ENCODE data around the gene OR13J1.
A peak's percentile ranks its signal among the peaks of the same experiment; 100 is the strongest.

Gene OR13J1

DNA sequence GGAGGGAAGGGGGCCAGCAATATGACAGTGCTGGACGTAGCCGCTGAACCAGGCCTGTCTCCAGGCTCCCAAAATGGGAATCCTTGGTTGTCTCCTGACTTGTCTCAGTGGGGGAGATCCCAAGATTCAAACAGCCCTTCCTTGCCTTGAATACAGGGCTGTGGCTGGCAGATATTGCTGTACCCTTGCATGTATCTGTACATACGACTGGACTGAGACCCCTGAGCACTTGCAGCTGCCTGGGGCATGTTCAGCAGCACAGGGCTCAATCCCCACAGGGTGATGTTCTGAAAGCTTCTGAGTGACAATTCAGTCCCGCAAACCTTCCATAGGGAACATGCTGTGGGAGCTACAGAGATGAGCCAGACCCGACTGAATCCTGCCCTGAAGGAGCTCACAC is 13.3 kb downstream of the OR13J1 start:
- no peak for DNase-seq

DNA sequence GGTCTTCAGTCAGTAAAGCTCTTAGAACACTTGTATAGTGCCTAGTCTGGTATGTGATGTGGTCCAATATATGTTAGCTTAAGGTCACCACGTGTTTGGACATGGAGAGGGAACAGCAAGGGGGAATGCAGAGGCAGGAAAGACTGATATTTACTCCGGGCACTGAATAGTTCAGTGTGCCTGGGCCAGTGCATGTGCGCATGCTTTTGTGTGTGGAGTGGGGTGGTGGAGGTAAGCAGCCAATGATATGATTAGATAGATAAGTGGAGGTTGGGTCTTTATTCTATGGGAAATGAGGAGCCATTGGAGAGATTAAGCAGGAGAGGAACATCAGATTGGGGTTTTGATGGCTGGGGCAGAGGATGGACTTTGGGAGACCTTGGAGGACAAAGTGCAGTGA is 14.0 kb downstream of the OR13J1 start:
- DNase-seq, result no peak

DNA sequence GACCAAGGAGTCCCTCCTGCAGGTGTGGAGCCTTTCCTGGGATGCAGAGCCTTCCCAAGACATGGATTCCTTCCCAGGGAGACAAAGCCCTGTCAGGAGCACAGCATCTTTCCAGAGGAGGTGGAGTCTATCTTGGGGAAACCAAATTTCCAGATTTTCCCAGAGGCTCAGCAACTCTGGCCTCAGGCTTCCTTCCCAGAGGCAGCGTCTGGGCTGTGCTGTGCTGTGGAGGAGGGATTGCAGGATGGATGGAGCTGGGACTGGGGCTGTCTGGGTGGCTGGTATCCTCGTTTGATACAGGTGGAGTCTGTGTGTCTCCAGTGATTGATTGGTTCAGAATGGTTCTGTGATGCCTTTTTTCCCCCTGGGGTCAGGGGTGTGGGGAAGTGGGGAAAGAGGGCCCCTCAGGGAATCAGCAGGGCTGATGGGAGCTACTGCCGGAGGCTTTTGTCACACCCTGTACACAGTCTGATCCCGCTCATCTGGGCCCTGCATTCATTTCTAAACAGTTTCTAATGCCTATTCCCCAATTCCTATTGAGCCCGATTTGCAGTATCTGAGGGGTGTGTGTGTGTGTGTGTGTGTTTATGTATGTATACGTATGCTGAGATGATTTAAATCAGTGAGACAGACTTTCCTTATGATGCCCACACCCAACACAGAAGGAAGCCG is 16.0 kb downstream of the OR13J1 start:
- no peak for DNase-seq

DNA sequence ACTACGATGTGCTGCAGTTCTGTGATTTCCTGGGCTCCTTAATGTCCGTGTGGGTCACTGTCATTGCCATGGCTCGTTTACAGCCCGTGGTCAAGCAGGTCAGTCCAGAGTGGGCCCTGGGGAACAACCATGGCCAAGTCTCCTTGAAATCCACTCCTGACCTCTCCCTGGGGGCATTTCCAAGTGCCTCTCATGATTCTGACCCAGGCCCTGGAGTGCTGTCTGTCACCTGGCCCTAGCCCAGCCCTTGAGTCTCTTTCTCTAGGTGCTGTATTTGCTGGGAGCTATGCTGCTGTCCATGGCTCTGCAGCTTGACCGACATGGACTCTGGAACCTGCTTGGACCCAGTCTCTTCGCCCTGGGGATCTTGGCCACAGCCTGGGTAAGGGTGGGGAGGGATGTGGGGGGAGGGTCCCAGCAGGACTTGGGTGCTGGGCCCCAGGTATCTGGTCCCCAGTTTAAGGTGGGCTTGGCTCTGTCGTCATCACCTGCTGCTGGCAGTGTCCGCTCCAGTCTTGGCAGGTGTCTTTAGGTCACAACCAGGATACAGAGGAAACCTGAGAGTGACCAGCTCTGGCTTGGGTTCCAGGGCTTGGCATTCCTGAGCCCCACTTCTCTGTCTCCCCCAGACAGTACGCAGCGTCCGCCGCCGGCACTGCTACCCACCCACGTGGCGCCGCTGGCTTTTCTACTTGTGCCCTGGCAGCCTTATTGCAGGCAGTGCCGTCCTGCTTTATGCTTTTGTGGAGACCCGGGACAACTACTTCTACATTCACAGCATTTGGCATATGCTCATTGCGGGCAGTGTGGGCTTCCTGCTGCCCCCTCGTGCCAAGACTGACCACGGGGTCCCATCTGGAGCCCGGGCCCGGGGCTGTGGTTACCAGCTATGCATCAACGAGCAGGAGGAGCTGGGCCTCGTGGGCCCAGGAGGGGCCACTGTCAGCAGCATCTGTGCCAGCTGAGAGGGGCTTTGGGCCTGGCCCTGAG is 17.0 kb downstream of the OR13J1 start:
- DNase-seq, result no peak

DNA sequence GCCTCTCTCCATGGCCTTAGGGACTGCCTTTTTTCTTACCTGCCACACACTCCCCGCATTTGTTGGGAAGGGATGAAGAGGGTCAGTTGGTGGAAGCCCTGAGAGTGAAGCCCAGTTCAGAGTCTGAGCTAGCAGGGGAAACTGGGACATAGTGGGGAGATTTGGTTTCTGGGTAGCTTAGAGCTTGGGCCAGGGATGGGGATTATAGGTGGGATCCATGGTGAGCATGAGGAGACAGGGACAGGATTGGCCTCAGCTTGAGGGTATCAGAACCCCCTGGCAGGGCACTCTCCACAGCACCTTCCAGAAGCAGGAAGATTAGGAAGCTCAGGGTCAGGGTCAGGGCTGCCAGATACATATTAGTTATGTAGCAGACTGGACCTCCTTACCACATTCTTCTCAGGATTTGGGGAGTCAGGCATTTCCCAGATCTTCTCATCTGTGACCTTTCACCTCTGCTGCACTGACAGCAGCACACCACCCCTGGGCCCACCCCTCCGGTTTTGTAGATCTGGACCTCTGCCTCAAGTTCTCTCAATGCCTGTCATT is 17.9 kb downstream of the OR13J1 start:
- DNase-seq, result no peak

DNA sequence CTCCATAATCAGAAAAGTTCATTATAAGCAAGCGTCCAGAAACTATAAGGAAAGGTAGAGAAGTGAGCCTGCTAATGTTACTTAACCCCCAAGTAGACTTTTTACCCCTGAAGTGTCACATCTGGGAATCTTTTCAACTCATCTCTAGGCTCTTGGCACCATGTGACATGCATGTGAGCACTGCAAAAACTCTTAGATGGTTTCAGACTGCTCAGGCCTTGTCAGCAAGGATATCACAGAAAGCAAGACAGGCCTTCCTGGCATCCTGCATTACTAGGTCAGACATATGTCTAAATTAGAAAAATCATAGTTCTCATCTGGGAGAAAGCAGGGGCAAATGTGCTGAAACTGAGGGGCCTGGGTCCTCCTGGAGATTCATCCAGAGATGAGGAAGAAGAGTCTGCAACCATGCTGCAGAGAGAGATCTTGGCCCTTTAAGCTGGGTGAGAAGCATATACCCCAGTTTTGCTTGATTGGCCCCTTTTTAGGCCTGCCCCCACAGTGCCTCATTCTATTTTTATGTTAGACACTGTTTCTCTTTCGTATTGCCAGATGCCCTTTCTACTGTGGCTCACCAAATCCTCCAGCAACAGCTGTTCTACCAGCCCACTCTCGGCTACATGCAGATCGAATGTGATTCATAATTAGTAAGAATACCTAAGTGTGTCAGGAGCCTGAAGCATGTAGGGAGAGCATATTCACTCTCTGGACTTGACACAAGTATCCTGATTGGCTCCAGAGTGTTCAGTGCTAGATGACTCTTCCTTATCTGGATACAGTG is 22.2 kb downstream of the OR13J1 start:
- DNase-seq, result no peak

DNA sequence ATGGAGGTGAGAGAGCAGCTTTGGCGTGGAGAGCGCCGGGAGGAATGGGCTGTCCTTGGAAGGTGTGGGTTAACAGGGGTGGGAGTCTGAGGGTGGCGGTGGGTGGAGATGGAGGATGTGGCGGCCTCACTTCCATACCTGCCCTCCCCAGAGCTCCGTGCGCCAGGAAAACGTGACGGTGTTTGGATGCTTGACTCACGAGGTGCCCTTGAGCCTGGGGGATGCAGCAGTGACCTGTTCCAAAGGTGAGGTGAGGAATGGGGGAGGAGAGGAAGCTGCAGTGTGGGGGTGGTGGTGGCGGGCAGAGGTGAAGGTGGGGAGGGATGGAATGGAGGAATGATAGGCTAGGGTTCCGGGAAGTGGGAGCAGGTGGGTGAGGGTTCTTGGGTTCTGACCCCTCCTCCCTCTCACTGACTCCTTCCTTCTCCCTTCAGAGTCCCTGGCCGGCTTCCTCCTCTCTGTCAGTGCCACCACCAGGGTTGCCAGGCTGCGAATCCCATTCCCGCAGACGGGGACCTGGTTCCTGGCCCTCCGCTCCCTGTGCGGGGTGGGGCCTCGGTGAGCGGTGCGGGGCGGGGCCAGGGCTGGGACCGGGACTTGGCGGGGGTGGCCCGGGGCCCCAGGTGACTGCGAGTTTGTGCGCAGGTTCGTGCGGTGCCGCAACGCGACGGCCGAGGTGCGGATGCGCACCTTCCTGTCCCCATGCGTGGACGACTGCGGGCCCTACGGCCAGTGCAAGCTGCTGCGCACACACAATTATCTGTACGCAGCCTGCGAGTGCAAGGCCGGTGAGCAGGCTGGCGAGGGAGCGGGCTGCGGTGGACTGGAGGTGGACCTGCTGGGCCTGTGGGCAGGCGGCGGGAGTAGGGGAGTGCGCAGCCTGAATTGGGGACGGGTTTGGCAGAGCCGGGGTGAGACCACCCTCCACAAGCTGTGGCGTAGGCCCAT is 24.1 kb downstream of the OR13J1 start:
- no peak for DNase-seq

DNA sequence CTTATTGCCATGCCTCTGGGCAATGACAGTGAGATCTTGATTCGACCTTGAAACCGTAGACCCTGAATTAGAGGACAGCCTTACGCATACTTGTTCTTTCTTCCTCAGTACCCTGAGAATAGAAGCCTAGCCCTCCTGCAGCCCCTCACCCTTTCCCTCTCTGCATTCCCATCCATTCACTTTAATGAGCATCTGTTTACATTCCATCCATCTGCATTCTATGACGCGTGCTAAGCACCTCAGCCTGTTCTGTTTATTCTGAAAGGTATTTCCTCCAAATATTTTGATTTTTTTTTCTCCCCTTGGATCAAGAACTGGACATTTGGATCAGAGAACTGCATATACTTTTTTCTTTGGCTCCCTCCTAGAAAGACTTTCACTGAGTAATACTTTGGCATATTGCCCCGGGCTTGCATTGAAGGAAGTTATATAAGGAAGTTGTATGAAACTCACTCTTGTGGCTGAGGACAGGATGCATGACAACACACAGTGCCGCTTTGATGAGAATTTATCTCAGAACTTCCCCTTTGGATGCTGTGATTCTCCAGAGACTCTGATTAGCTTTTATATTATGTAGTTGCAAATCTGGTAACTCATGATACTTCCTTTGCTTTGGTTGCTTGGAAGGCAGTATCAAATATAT is 25.5 kb downstream of the OR13J1 start:
- peak; percentile 55 for DNase-seq

DNA sequence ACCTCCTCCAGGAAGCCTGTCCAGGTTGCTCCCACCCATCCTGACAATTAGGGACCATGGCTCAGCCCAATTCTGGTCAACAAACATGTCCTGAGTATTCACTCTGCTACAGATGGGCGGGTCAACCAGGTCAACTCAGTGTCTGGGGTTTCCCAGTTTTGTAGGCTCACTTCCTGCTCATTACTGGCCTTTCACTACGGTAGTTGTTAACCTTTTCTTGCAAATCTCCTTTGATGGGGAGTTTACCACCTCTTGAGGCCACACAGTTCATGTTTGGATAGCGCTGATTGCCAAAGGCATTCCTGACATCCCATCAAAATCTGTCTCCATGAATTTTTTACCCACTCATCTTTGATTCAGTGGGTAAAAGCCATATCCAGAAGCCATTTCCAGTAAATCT is 27.4 kb downstream of the OR13J1 start:
- no peak for DNase-seq

DNA sequence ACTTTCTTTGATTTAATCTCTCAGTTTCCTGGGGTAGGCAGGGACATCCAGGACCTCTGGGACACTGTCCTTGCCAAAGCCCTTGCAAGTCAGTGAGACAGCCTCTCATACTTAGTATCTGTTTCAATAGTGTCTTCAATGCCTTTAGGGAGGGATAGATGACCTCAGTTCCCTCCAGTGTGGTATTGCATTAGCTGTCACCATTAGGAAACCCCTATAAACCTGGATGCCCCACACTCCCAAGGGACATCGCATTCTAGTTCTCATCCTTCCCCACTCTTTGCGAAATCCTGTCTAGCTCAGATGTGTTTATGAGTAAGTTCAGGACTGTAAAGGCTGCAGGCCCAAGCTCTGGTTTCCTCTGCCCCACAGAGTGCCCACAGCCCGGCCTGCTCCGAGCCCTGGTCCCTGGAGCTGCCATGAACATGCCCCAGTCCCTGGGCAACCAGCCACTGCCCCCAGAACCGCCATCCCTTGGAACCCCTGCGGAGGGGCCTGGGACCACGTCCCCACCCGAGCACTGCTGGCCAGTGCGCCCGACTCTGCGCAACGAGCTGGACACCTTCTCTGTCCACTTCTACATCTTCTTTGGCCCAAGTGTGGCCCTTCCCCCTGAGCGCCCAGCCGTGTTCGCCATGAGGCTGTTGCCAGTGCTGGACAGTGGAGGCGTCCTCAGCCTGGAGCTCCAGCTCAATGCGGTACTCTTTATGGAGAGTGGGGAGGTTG is 28.0 kb downstream of the OR13J1 start:
- no peak for DNase-seq

DNA sequence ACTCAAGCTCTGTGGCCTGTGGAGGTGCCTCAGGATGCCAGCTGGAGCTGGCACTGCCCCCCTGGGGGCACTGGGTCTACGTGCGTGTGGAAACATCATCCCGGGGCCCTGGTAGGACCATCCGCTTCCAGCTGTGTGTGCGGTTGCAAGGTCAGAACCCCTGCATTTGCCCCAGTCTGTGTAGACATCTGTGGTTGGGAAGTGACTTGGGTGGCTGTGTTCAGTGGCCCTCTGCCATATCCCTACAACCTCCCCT is 28.6 kb downstream of the OR13J1 start:
- DNase-seq, result no peak

DNA sequence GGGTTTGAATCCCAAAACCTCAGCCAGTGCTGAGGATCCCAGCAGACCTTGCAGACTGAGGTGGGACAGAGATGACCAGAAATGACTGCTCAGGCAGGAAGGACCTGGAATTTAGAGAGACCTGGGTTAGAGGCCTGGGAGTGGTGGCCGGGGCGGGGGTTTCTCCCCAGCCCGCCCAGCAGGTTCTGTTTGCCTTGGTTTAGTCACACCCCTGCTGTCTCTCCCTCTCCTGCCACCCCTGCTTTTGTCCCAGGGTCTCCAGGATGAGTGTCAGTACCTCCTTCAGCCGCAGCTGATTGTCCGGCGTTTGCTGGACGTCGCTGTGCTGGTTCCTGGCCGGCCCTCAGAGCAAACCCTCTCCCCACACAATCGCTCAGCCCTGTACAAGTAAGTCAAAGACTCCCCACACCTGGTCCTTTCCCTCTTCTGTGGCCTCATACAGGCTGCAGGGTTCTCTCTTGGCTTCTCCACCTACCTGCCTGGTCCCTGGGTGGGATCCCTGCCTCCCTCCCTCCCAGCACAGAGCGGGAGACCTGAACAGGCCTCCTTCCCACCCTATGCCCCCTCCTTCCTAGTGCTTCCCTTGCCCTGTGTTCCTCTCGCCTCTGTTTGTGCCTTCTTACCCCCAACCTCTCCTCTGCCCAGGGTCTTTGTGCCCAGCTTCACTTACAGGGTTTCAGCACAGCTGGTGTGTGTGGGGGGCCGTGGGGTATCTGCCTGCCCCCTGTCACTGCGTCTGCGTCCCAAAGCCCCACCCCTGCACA is 29.1 kb downstream of the OR13J1 start:
- no peak for DNase-seq

DNA sequence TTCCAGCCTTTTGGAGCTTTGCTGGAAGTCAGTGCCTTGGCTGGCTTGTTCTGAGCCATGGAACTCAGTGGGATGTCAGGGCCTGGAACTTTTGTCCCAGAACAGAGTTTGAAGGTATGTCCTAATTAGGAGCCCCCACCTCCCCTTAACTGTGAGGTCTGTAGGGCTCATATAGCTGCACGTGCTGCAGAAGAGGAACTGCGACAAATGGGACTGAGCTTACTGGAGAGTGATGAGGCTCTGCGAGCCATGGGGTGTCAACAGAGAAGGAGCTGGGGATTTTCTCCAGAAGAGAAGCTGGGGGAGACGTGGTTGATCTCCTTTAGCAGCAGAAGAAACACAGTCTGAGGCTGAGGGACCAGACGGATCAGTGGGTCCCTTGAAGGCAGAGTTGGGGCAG is 30.3 kb downstream of the OR13J1 start:
- no peak for DNase-seq

DNA sequence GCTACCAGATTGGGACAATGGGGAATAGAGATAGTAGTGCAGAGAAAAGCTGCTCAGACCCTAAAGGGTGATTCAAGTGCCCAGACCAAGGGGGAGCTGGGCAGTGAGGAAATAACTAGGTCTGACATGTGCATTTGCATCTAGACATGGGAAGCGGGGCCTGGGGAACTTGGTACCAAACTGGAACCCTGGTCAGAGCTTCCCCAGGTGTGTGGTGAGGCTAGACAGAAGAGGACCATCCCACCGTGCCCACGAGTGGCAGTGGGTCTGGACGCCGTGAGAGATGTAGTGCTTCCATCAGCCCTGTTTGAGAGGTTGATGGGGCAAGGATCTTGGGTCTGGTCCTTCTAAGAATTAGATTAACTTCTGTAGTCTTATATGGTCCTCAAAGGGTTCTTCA is 33.6 kb downstream of the OR13J1 start:
- DNase-seq, result no peak

DNA sequence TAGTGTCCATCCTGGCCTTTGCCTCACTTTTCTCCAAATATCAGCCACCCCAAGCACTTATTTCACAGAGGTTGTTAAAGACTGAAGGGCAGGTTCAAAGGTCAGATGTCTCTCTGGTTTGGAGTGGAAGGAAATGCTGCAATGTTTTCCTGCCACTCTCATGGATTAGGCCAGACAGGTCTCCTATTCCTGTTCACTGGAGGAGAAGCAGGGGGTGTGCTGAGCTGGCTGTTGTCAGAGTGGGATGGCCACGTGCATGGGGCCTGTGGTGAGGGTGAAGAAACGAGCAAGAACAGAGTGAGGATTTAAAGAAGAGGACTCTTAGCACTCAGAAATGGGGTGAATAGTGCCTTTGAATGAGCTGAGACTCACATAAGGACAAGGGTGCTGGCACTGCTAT is 34.4 kb downstream of the OR13J1 start:
- DNase-seq, result no peak

DNA sequence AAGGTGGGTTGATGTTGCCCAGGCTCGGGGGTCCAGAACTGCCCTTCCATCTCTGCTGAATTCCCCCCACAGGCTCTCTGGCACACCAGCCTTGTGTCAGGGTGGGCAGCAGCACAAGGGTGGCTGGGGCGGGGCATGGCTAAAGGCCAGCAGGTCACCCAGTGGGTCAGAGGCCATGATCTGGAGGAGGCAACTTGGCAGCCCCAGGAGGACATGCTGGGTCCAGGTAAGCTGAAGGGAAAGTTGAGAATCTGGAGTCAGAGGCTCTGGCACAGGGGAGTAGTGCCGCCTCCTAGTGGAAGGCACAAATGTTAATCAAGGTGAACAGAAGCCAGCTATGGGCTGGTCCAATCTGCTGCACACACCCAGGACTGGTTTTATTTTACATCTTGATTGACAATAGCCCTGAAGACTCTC is 35.0 kb downstream of the OR13J1 start:
- DNase-seq, result no peak

DNA sequence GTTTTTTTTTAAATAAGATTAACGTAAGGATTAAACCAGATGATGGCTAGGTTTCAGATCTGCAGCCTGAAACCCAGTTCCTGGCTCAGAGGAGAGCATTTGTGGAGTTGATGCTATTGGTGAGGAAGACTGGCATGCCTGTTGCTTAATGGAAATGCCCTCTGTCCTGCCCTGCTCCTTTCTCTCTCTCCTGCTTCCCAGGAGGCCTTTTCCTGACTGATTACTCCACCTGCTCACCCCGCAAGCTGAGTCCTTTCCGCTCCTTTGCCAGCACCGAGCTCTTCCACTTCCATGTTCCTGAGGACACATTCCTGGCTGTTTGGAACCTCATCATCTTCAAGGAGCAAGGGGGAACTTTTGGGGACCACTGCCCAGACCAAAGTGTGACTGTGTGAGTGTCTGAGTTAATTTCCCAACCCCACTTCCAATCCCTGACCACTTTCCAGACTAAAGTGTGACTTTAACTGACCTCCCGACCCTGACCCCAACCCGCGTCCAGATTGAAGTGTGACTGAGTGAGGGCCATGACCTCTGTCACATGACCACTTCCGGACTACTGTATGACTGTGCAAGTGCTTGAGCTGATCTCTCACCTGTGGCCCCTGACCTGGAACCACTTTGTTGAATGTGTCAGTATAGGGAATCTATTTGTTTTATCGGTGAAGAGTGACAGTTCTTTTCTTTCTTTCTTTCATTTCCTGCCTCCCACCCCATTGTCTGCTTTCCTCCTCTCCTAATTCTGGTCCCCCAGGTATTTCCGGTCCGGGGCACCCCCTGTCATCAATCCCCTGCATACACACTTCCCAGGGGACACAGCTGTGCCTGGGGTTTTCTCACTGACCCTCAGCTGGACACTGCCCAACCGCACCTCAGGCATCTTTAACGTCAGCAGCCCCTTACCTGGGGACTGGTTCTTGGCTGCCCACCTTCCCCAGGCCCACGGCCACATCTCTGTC is 35.7 kb downstream of the OR13J1 start:
- no peak for DNase-seq

DNA sequence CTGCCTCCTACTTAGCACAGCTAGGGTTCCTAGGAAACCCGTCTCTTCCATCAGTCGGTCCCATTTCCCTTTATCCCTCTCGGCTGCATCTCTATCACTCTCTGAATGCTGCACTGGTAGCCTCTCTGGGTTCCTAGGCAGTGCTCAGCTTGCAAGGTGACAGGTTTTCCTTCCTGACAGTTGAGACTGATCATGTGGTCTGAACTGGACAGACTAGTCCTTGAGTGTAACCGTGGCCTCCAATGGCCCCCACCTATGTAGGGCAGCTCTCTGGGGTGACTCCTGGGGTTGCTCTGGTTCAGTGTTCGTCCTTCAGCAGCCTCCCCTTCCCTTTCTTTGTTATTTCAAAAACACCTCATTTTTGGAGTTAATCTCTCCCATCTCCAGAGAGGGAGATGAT is 37.4 kb downstream of the OR13J1 start:
- DNase-seq, result no peak

DNA sequence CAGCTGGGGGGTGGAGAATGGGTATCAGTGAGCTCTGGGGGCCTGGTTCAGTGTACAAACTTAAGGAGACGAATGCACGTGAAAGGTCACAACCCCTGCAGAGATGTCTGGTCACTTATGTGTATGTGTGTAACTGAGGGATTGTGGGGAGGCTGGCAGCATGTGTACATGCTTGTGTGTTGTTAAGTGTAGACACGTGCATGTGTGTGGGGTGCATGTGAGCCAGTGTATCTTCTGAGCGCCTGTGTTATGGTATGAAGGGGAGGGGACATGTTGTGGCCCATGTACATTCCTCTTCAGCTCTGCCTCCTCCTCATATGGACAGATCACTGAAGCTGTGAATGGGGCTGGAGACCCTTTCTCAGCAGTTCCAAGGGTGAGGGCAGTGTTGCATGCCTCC is 39.2 kb downstream of the OR13J1 start:
- no peak for DNase-seq
